Anterior cingulate cortex (tissue), 58 donors: ENCODE measurements around the gene TSPAN1.
"Not testable (repeated sequence)": the region's sequence is repeated elsewhere in the genome, so short reads cannot be mapped to it uniquely, and the experiment has no call there.

Source experiments
- DNase-seq, 58 donors: peaks; one replicate each; lab custom pipeline; 2025; lab: John Stamatoyannopoulos, UW

Gene TSPAN1

GRCh38 chr1:46206399-46206798 is 31.5 kb downstream of the TSPAN1 start:
- no peak for DNase-seq

GRCh38 chr1:46210561-46210960 is 35.7 kb downstream of the TSPAN1 start:
- DNase-seq, result no peak

GRCh38 chr1:46211051-46211450 is 36.2 kb downstream of the TSPAN1 start:
- no peak for DNase-seq

- no peak for DNase-seq
Observed at GRCh38 chr1:46215504-46215903, 40.6 kb downstream of the TSPAN1 start.

- no peak for DNase-seq
Observed at GRCh38 chr1:46218443-46218842, 43.6 kb downstream of the TSPAN1 start.

- DNase-seq, result peak in 8 of 58 donors; percentile 10 to 39 (median 17)
Observed at GRCh38 chr1:46219551-46220520, 44.9 kb downstream of the TSPAN1 start.

- DNase-seq, result no peak
Observed at GRCh38 chr1:46220808-46221207, 45.9 kb downstream of the TSPAN1 start.

GRCh38 chr1:46221749-46222148 is 46.9 kb downstream of the TSPAN1 start:
- peak in 52 of 58 donors; percentile 16 to 89 (median 68) for DNase-seq

GRCh38 chr1:46223055-46223454 is 48.2 kb downstream of the TSPAN1 start:
- not testable (repeated sequence) for DNase-seq

GRCh38 chr1:46223472-46223943 is 48.6 kb downstream of the TSPAN1 start:
- DNase-seq, result peak in 51 of 58 donors; percentile 2 to 85 (median 56)

- DNase-seq, result peak in 9 of 58 donors; percentile 7 to 56 (median 22)
Observed at GRCh38 chr1:46224966-46225365, 50.1 kb downstream of the TSPAN1 start.

GRCh38 chr1:46231231-46231630 is 56.3 kb downstream of the TSPAN1 start:
- DNase-seq, result not testable (repeated sequence)
